DND-41 (cell line): ENCODE measurements around the gene GRK6.

ENCODE experiments used
- CTCF ChIP-seq: IDR thresholded peaks from 2 replicates; pipeline ENCODE4 v1.5.1; 2012; ENCODE audit warnings: borderline replicate concordance, low read length, moderate library complexity, mild to moderate bottlenecking; ENCODE audit not compliant: poor library complexity, severe bottlenecking; ENCODE audit errors: extremely low read depth
- EZH2 ChIP-seq: IDR thresholded peaks from 3 replicates; pipeline ENCODE4 v1.6.1; 2012; ENCODE audit warnings: borderline replicate concordance, low read depth, mild to moderate bottlenecking, moderate library complexity, low read length, inconsistent platforms; ENCODE audit not compliant: severe bottlenecking

GRCh38 chr5:177393206-177393765 is 33.2 kb upstream of the GRK6 start:
- TF ChIP-seq CTCF (no peak), EZH2 (no peak)
